ENCODE results near the gene PAGE5.

PAGE5 gene, protein sequence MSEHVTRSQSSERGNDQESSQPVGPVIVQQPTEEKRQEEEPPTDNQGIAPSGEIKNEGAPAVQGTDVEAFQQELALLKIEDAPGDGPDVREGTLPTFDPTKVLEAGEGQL

DNA sequence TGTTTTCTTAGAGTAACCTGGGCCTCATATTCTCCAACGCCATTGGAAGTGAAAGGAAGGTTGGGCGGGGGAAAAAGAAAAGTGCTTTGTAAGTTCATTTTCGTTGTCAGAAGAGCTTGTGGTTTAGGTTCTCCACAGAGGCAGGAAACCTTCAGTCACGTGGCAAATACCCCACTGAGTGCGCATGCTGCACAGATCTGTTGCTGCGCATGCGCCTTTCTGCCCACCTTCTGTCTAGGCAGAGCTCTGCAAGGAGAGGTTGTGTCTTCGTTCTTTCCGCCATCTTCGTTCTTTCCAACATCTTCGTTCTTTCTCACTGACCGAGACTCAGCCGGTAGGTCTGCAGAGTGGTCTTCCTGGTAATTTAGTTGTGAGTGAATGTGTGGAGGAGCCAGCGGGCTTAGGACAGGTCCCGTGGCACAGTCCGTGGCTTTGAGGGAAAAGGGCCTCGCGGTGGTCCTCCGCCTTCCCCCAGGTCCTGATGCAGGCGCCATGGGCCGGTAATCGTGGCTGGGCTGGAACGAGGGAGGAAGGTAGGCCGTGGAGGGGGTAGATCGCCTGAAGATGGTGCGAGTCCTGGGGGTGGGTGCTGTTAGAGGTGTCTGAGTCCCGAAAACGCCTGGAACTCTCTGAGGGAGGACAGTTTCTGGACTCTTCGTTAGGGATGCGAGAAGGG, at the start of gene PAGE5:
Gene PAGE5, plus strand, starts transcription at position 228 of the 676 bp plus-strand sequence. CDS start 1,037 bp downstream, outside the sequence.
- FAIRE-seq (no peak), DNase-seq (ENCODE audit: insufficient read length, low spot score) (no peak)

DNA sequence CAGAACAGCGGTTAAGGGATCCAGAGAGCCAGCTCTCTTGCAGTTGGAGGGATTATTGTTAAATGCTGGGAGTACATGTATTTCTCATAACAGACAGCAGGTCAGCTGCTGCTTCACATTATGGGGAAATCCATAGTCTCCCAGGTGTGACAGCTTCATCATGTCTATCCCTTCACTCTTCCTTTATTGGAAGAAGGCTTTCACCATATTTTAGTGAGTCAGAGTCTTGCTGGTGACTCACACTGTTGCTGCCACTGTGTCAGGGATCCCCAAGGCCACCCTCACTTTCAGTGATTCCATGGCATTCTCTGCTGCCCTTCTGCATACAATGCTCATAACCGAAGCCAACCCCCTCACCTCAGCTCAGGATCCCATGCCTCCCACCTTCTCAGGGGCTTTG, 32.9 kb upstream of the PAGE5 start:
- TF ChIP-seq, protein P1, sequence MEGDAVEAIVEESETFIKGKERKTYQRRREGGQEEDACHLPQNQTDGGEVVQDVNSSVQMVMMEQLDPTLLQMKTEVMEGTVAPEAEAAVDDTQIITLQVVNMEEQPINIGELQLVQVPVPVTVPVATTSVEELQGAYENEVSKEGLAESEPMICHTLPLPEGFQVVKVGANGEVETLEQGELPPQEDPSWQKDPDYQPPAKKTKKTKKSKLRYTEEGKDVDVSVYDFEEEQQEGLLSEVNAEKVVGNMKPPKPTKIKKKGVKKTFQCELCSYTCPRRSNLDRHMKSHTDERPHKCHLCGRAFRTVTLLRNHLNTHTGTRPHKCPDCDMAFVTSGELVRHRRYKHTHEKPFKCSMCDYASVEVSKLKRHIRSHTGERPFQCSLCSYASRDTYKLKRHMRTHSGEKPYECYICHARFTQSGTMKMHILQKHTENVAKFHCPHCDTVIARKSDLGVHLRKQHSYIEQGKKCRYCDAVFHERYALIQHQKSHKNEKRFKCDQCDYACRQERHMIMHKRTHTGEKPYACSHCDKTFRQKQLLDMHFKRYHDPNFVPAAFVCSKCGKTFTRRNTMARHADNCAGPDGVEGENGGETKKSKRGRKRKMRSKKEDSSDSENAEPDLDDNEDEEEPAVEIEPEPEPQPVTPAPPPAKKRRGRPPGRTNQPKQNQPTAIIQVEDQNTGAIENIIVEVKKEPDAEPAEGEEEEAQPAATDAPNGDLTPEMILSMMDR (IDR thresholded peaks at IDR 0.05; ENCODE audit: insufficient read depth, missing control alignments), result no peak
- DNase-seq (ENCODE audit: insufficient read length, low spot score) (no peak), FAIRE-seq (no peak)

More for the DNA sequence above, at the start of gene PAGE5:
- TF ChIP-seq, protein P1 (IDR thresholded peaks at IDR 0.05; ENCODE audit: insufficient read depth, missing control alignments), result no peak

DNA sequence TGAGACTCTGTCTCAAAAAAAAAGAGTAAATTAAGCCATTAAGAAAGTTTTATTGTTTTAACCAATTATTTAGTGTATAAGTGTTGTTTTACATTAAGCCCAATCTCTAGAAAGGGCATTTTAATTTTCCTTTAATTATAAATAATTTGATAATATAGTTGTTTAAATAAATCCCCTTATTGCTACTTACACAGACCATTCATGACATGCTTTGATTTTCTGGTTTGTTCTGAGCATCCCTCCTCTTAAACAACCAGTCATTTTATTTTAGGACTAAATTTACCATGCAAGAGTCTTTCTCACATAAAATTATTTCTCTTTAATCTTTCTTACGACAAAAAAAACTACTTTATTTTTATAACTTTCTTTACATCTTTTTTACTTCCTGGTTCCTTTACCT, 23.5 kb upstream of the PAGE5 start:
- DNase-seq (ENCODE audit: insufficient read length, low spot score), result no peak
- TF ChIP-seq, protein P1 (IDR thresholded peaks at IDR 0.05; ENCODE audit: insufficient read depth, missing control alignments), result no peak
- FAIRE-seq, result no peak

DNA sequence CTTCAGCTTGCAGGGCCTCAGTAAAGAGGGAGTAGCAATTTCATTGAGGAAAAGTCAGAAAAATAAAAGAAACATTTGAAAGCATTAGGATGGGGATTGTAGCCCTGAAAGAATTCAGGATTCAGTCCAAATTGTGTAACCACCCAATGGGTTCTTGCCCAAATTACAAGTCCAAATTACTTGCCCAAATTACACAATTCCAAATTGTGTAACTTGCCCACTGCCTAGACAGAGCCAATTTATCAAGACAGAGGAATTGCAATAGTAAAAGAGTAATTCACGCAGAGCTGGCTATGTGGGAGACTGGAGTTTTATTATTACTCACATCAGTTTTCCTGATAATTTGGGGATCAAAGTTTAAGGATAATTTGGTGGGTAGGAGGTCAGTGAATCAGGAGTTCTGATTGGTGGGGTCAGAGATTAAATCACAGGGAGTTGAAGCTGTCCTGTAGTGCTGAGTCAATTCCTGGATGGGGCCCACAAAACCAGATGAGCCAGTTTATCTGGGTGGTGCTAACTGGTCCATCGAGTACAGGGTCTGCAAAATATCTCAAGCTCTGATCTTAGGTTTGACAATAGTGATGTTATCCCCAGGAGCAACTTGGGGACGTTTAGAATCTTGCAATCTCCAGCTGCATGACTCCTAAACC, 18.1 kb upstream of the PAGE5 start:
- TF ChIP-seq, protein P1 (IDR thresholded peaks at IDR 0.05; ENCODE audit: insufficient read depth, missing control alignments), result no peak
- FAIRE-seq, result no peak
- DNase-seq (ENCODE audit: insufficient read length, low spot score), result no peak

DNA sequence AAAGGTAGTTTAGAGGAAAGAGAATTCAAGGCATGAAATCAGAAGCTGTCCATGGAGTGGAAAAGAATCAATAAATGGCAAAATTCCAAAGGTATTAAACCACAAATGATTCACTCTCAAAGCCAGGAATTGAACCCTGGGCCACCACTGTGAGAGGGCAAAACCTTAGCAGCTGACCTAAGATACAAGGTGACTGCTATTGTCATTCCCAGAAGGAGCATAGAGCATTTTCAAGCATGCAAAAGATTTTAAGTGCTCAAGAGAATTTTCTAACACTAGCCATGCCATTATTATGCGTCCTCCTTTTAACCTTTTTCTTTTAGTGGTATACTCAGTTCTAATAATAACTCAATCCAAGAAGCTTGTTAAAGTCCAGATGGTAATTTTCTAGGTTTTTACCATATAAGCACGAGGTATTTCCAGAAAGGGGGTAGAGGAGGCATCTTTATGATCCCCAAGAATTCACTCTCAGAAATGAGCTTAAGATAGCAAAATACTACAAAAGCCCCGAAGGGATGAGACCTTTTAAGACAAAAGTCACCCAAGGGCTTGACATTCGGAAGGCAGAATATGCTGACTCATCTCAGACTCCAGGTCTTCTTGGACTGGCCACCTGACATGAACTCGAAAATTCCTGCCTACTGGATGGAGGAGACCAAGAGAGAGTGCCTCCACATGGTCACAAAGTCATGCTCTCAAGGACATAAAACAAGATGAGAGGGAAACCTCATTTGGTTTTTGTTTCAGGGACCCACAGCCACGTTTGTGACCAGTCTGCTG, 13.8 kb upstream of the PAGE5 start:
- TF ChIP-seq, protein P1 (IDR thresholded peaks at IDR 0.05; ENCODE audit: insufficient read depth, missing control alignments), result no peak
- no peak for DNase-seq (ENCODE audit: insufficient read length, low spot score)
- FAIRE-seq, result no peak

DNA sequence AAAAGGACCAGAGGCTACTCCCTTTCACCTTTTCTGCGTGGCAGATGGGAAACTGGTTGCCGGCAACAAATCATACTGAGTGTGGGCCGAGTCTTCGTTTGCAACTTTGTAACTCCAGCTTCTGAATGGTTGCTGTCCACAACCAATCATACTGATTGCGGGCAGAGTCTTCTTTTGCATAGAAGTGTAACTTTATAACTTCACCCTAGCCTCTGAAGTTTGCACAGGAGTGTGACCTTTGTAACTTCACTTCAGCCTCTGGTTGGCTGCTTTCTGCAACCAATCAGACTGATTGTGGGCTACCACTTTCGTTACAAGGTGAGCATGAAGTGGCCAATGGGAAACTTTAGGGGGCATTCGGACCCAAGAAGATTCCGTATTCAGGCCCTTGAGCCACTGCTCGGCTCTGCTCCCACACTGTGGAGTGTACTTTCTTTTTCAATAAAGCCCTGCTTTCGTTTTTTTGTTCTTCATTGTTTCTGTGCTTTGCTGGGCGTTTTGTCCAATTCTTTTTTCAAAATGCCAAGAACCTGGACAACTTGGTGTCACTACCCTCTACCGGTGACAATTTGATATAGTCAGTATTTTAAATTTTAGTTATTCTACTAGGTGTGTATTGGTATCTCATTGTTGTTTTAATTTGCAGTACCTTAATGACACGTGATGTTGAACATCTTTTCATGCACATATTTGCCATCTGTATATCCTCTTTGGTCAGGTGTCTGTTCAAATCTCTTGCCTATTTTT, 9.0 kb upstream of the PAGE5 start:
- TF ChIP-seq, protein P1 (IDR thresholded peaks at IDR 0.05; ENCODE audit: insufficient read depth, missing control alignments), result no peak
- FAIRE-seq (no peak), DNase-seq (ENCODE audit: insufficient read length, low spot score) (no peak)
